GM12891 (cell line): Measurements from ENCODE around the gene DDRGK1.

Experiments used
- DNase-seq: peaks from one replicate; pipeline ENCODE4 v3.0.0; 2011; ENCODE audit warnings: low spot score; ENCODE audit not compliant: insufficient read length
- FAIRE-seq: peaks from 2 replicates; lab custom pipeline; 2011; peaks lifted over from hg19 to GRCh38; lab: Jason Lieb, UNC
- PAX5 ChIP-seq: IDR thresholded peaks from 2 replicates; pipeline ENCODE4 v1.6.1; 2011; ENCODE audit warnings: low read length, moderate library complexity, mild to moderate bottlenecking; ENCODE audit not compliant: insufficient read depth, severe bottlenecking
- POLR2A ChIP-seq: IDR thresholded peaks from 2 replicates; pipeline ENCODE4 v1.6.1; 2011; ENCODE audit warnings: low read depth, low read length, control low read depth
- POLR2AphosphoS5 ChIP-seq: IDR thresholded peaks from 2 replicates; pipeline ENCODE4 v1.6.1; 2011; ENCODE audit warnings: low read depth, low read length, control low read depth
- POU2F2 ChIP-seq: IDR thresholded peaks from 2 replicates; pipeline ENCODE4 v1.6.1; 2011; ENCODE audit warnings: low read depth, mild to moderate bottlenecking, control low read depth, low read length, moderate library complexity
- SPI1 ChIP-seq: IDR thresholded peaks from 2 replicates; pipeline ENCODE4 v1.6.1; 2011; ENCODE audit warnings: low read depth, low read length, control low read depth
- TAF1 ChIP-seq: IDR thresholded peaks from 2 replicates; pipeline ENCODE4 v1.6.1; 2011; ENCODE audit warnings: low read depth, low read length, control low read depth

DDRGK1 gene

GRCh38 chr20:3227506-3227905 is 23.0 kb upstream of the DDRGK1 start:
- FAIRE-seq (no peak), DNase-seq (no peak)
- no peak for TF ChIP-seq TAF1
- TF ChIP-seq POLR2A = no peak
- TF ChIP-seq POLR2AphosphoS5 = no peak
- TF ChIP-seq PAX5 = no peak
- no peak for TF ChIP-seq SPI1
- TF ChIP-seq POU2F2 = no peak

- FAIRE-seq = no peak
- TF ChIP-seq POLR2AphosphoS5 = no peak
- TF ChIP-seq POLR2A = no peak
- no peak for TF ChIP-seq TAF1
- TF ChIP-seq POU2F2 = no peak
- TF ChIP-seq SPI1 = no peak
- TF ChIP-seq PAX5 = no peak
These were observed 22.4 kb upstream of the DDRGK1 start for GRCh38 chr20:3226864-3227263.

GRCh38 chr20:3226093-3226492 is 21.6 kb upstream of the DDRGK1 start:
- no peak for DNase-seq
- no peak for FAIRE-seq
- TF ChIP-seq TAF1 = no peak
- TF ChIP-seq POU2F2 = no peak
- TF ChIP-seq SPI1 = no peak
- TF ChIP-seq POLR2AphosphoS5 = no peak

More at GRCh38 chr20:3226864-3227263, 22.4 kb upstream of the DDRGK1 start:
- no peak for DNase-seq

- DNase-seq (no peak), FAIRE-seq (no peak)
These were observed 20.4 kb upstream of the DDRGK1 start for GRCh38 chr20:3224681-3225421.

GRCh38 chr20:3223994-3224680 is 19.7 kb upstream of the DDRGK1 start:
- FAIRE-seq (no peak), DNase-seq (no peak)

More at GRCh38 chr20:3224681-3225421, 20.4 kb upstream of the DDRGK1 start:
- TF ChIP-seq PAX5 (no peak), POU2F2 (no peak), TAF1 (no peak), SPI1 (no peak), POLR2AphosphoS5 (no peak), POLR2A (no peak)

GRCh38 chr20:3223651-3223993 is 19.1 kb upstream of the DDRGK1 start:
- TF ChIP-seq SPI1 (no peak), POU2F2 (no peak), PAX5 (no peak), POLR2AphosphoS5 (no peak)
- DNase-seq = no peak
- no peak for FAIRE-seq

More at GRCh38 chr20:3223994-3224680, 19.7 kb upstream of the DDRGK1 start:
- no peak for TF ChIP-seq SPI1
- no peak for TF ChIP-seq PAX5
- TF ChIP-seq POLR2AphosphoS5 = no peak
- TF ChIP-seq POU2F2 = no peak
- no peak for TF ChIP-seq TAF1
- TF ChIP-seq POLR2A = no peak

GRCh38 chr20:3222635-3223600 is 18.4 kb upstream of the DDRGK1 start:
- TF ChIP-seq POU2F2 (no peak), SPI1 (no peak), POLR2AphosphoS5 (no peak), PAX5 (no peak)
- DNase-seq (peak; percentile 76), FAIRE-seq (peak; percentile 86)

- DNase-seq = no peak
- TF ChIP-seq POLR2A = no peak
- no peak for TF ChIP-seq PAX5
- no peak for TF ChIP-seq POLR2AphosphoS5
- no peak for TF ChIP-seq TAF1
- TF ChIP-seq POU2F2 = no peak
- TF ChIP-seq SPI1 = no peak
- FAIRE-seq = no peak
These were observed 17.1 kb upstream of the DDRGK1 start for GRCh38 chr20:3221398-3222226.
